HG02588 (cell line): Measurements from ENCODE around the gene PGAP6.
A peak's percentile ranks its signal among the peaks of the same experiment; 100 is the strongest.
"Not testable (repeated sequence)": the region's sequence is repeated elsewhere in the genome, so short reads cannot be mapped to it uniquely, and the experiment has no call there.

Experiments used
- ATAC-seq: cut with Tn5 transposase; IDR thresholded peaks from one replicate; pipeline ENCODE4 v1.9.1; 2021; ENCODE audit warnings: mild to moderate bottlenecking, moderate library complexity; ENCODE audit not compliant: unreplicated experiment

Gene PGAP6

GRCh38 chr16:351804-352520 is 29.8 kb downstream of the PGAP6 start:
- ATAC-seq: peak; percentile 27

- ATAC-seq: no peak
Measured at GRCh38 chr16:350203-350602, 31.6 kb downstream of the PGAP6 start.

DNA sequence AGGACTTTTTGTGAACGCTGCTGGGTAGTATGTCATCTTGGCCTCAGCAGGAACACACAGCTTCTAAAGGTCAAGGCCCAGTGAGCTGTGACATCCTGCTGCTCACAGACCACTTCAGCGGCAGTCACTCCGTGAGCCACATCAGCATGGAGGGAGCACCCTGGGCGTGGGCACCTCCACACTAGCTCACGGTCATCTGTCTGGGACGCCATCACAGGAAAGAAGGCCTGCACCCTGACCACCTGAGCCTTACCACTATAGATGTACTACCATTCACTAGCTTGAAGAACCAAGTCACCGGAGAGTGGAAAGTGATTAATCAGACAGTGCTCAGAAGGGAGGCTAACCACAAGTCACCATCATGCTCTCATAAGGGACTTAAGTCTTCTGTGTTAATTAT is 32.6 kb downstream of the PGAP6 start:
- no peak for ATAC-seq

GRCh38 chr16:348495-348894 is 33.3 kb downstream of the PGAP6 start:
- not testable (repeated sequence) for ATAC-seq

DNA sequence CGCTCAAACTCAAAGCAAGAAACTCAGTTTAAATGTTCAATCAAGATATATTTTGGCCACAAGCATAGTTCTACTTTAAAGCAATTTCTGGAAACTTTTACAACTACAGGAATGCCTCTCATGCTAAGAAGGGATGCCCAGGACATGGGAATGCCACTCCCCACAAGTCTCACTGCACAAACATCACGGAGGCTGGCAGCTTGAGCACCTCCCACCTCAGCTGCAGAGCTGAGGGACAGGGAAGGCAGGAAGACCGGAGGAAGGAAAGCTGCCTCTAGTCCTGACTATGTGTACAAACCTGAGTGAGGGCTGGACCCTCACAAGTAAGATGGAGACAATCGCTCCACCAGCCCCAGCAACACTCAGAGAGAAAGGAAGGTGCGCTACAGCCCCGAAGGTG is 34.6 kb downstream of the PGAP6 start:
- ATAC-seq: no peak

DNA sequence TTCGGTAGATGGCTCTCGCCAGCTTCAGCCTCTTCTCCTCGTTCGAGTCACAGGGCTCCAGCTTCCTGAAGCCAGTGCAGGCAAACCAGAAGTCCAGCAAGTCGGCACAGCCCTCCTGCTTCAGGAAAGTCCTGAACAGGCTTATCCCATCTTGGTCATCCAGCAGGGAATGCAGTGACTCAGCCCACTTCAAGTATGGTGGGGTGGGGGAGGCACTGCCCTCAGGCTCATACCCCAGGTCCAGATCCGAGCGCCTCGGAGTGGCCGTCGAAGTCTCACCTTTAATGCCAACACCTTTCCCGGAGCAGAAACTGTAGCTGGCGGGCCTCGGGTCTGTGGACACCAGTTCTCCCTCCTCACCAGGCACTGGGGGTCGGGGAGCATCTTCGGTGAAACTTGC is 35.2 kb downstream of the PGAP6 start:
- ATAC-seq: no peak

DNA sequence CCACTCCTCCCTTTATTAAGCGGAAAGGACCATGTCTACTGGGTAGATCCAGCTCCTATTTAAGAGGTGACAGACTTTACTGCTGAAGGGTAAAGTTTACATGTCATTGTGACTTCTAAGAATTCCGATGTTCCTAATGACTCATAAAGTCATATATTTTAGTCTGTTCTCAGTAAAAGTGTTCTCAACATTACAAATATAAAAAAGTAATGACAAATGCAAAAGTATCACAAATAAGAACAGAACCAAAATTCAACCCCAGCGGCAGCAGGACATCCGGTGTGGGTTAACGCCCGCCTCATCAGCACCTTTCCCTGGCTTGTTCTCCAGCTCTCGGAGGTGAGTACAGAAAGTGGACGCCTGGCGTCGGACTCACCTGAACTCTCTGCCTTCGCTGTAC is 36.0 kb downstream of the PGAP6 start:
- ATAC-seq: no peak

GRCh38 chr16:342455-343213 is 39.1 kb downstream of the PGAP6 start:
- no peak for ATAC-seq

- not testable (repeated sequence) for ATAC-seq
Measured at GRCh38 chr16:341974-342336, 39.8 kb downstream of the PGAP6 start.

- not testable (repeated sequence) for ATAC-seq
Measured at GRCh38 chr16:341095-341973, 40.4 kb downstream of the PGAP6 start.

GRCh38 chr16:340370-341091 is 41.2 kb downstream of the PGAP6 start:
- no peak for ATAC-seq

- no peak for ATAC-seq
Measured at GRCh38 chr16:339680-340079, 42.1 kb downstream of the PGAP6 start.

- no peak for ATAC-seq
Measured at GRCh38 chr16:337975-338575, 43.7 kb downstream of the PGAP6 start.

DNA sequence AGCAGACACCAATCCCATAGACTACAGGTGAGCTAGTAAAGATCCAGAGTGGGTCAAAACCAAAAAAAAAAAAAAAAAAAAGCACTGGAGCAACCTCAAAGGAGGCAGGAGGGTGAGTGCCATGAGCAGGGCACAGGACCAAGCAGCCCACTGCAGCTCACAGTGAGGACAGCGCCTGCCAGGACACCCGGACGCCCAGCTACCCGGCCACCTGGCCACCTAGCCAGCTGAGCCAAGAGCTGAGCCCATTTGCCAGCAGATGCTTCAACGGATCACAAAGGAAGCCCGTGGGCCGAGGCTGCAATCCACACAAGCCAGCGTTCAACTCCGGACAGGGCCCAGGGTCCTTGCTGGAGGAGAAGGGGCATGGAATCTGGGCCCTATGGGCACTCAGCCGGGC is 44.3 kb downstream of the PGAP6 start:
- no peak for ATAC-seq

- ATAC-seq: no peak
Measured at GRCh38 chr16:336269-336668, 45.5 kb downstream of the PGAP6 start.

GRCh38 chr16:334861-335632 is 46.7 kb downstream of the PGAP6 start:
- ATAC-seq: not testable (repeated sequence)

- ATAC-seq: not testable (repeated sequence)
Measured at GRCh38 chr16:334164-334832, 47.5 kb downstream of the PGAP6 start.

DNA sequence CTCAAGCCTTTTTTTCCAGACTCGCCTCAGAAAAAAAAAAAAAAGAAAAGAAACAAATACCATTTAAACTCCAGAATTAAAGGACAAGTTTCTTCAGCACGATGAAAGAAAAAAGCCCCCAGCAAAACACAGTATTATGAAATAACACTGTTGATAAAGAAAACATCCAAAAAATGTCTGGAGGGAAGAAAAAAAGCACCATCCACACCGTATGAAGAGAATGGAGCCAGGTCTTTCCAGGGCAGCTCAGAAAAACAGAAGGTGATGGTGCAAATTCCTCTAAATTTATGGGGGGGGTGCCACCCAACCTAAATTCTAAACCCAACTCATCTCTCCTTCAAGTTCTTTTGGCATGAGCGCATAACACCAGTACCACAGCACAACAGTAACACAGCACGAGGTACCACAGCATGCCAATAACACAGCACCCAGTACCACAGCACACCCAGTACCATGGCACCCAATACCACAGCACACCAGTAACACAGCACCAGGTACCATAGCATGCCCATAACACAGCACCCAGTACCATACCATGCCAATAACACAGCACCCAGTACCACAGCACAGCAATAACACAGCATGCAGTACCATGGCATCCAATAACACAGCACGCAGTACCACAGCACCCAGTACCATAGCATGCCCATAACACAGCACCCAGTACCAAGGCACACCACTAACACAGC is 48.2 kb downstream of the PGAP6 start:
- no peak for ATAC-seq
